Measurements from ENCODE around the gene LAMA5. TPM values are rescaled to one million over a fixed set of nuclear protein-coding genes. Genes with fewer than 3 reads are reported as not detected.

The LAMA5 gene
- total and polyA plus RNA-seq, 2 of the 8 experiments (the other 6 are each of a cell fraction or from before 2014, with no cell fraction given) = 34.4 to 225 TPM

- H3K4me3 ChIP-seq (ENCODE audit: extremely low read depth in 1 of 4, insufficient read depth in 2 of 4, low read depth in 3 of 4, low read length in 4 of 4) = no peak overlapping the region
- H4K8ac ChIP-seq (ENCODE audit: extremely low read depth, insufficient read depth, low read length) = peak overlapping the region; percentile 82
- no peak overlapping the region for H3K14ac ChIP-seq (ENCODE audit: insufficient read length)
- H3K79me1 ChIP-seq (ENCODE audit: low read depth, low read length) = peaks cover 28% of the 10 kb centered on the region
- H2BK12ac ChIP-seq (ENCODE audit: low read depth, low read length) = peak overlapping the region; percentile 84
- H3K27ac ChIP-seq (ENCODE audit: low read depth, low read length) = peak overlapping the region; percentile 48; the same call in 1 of the 2 replicates
- no peak for FAIRE-seq
- H4K91ac ChIP-seq (replicated peaks; ENCODE audit: insufficient read length, low read length) = peak overlapping the region; percentile 97
- H2BK5ac ChIP-seq (ENCODE audit: low read depth, low read length) = peak overlapping the region; percentile 76
- no peak overlapping the region; a peak in 1 of 7 replicates for H3K9ac ChIP-seq (replicated peaks in 1 of 4; ENCODE audit: extremely low read depth in 1 of 4, low read depth in 3 of 4, low read length in 3 of 4)
- 0 out of 2 replicates have a peak overlapping the region, but pooled peaks have one; percentile 72 for H2BK15ac ChIP-seq (ENCODE audit: low read length)
- H3K9me3 ChIP-seq (ENCODE audit: insufficient read depth in 2 of 2, low read depth in 1 of 2, low read length in 1 of 2) = no peaks in the 10 kb centered on the region
- 0 out of 2 replicates have a peak overlapping the region, but pooled peaks have one; percentile 90 for H2BK20ac ChIP-seq (ENCODE audit: low read length)
- 89% methylated on average over 10 of the region's 16 CpGs; no CpG with 5 or more reads in 1 of the 2 experiments for WGBS, 2 experiments (ENCODE audit: extremely low coverage in 1 of 2, insufficient coverage in 1 of 2, insufficient read length in 1 of 2, insufficient replicate concordance in 2 of 2, low coverage in 1 of 2, low lambda C conversion rate in 2 of 2, missing lambda C conversion rate in 1 of 2)
- no peak overlapping the region for H2AFZ ChIP-seq (ENCODE audit: low read length)
- peak in 1 of 2 experiments; percentile 46 for DNase-seq (ENCODE audit: low read depth in 1 of 2, low spot score in 2 of 2)
- peak overlapping the region; percentile 45; the same call in 1 of the 2 replicates for H2AK5ac ChIP-seq (ENCODE audit: low read depth, low read length)
- H2BK120ac ChIP-seq (replicated peaks; ENCODE audit: low read depth, low read length) = peak overlapping the region; percentile 33
- H3K36me3 ChIP-seq (ENCODE audit: control insufficient read depth in 2 of 4, insufficient read depth in 4 of 4, low read length in 3 of 4) = peaks cover 0 to 19% (median 2%) of the 10 kb centered on the region in 4 experiments; a peak in 3 of 8 replicates
- H3K4me1 ChIP-seq (replicated peaks in 1 of 4; ENCODE audit: control insufficient read depth in 3 of 4, insufficient read depth in 4 of 4, low read length in 3 of 4) = peaks cover 8 to 75% (median 64%) of the 10 kb centered on the region in 4 experiments
- no peak overlapping the region; the same call in 1 of the 2 replicates for H3K18ac ChIP-seq (ENCODE audit: extremely low read depth, low read length)
- CTCF ChIA-PET (ENCODE audit: partially characterized antibody) = interaction anchor here (0.9 to 3.5 kb wide), 6 partner anchors 10 to 58 kb away, joined by 3 to 15 read pairs (median 4); no protein-coding TSS in a partner anchor
- H4K20me1 ChIP-seq (replicated peaks in 1 of 2; ENCODE audit: control insufficient read depth in 1 of 2, insufficient read depth in 2 of 2, low read length in 2 of 2) = peaks cover 1 to 25% of the 10 kb centered on the region in 2 experiments
- H4K5ac ChIP-seq (ENCODE audit: insufficient read length, low read depth, low read length) = peak overlapping the region; percentile 44
- H3K4ac ChIP-seq (replicated peaks; ENCODE audit: insufficient read length, low read depth, low read length) = peak overlapping the region; percentile 74
- H3K79me2 ChIP-seq (ENCODE audit: control insufficient read depth in 1 of 2, insufficient read depth in 2 of 2, low read length in 2 of 2) = peaks cover 12 to 81% of the 10 kb centered on the region in 2 experiments; a peak in 3 of 4 replicates
- TF ChIP-seq CBX8 (IDR thresholded peaks at IDR 0.05; ENCODE audit: borderline replicate concordance, low read depth, low read length) (no peak), CTBP2 (IDR thresholded peaks at IDR 0.05; ENCODE audit: borderline replicate concordance, insufficient read depth, insufficient read length, low read length) (no peak), RNF2 (IDR thresholded peaks at IDR 0.05; ENCODE audit: borderline replicate concordance, low read depth, low read length, missing control alignments, poor library complexity, severe bottlenecking) (no peak), NANOG (IDR thresholded peaks at IDR 0.05; ENCODE audit: insufficient read depth, low read depth, low read length, poor library complexity, severe bottlenecking) (no peak), JUN (IDR thresholded peaks at IDR 0.05; ENCODE audit: low read depth, low read length) (no peak), BRCA1 (IDR thresholded peaks at IDR 0.05; ENCODE audit: low read depth, low read length) (no peak), KDM1A (IDR thresholded peaks at IDR 0.05; ENCODE audit: borderline replicate concordance, low read length) (no peak), GABPA (IDR thresholded peaks at IDR 0.05; ENCODE audit: borderline replicate concordance, insufficient read depth, low read length) (no peak), HDAC6 (IDR thresholded peaks at IDR 0.05; ENCODE audit: low read depth, low read length) (no peak)
- no peaks in the 10 kb centered on the region for H3K27me3 ChIP-seq (replicated peaks in 1 of 4; ENCODE audit: control insufficient read depth in 3 of 4, extremely low read depth in 1 of 4, insufficient read depth in 3 of 4, low read length in 3 of 4)
- POLR2A ChIA-PET (ENCODE audit: partially characterized antibody) = interaction anchor here (0.9 to 10.4 kb wide), 15 partner anchors 6 to 57 kb away, joined by 3 to 114 read pairs (median 3); partner anchors contain the start of genes ADRM1, CABLES2, LAMA5 and RPS21
- H3K23ac ChIP-seq (ENCODE audit: insufficient read length) = no peak overlapping the region
- H3K56ac ChIP-seq (replicated peaks; ENCODE audit: insufficient read length, low read depth, low read length) = no peak overlapping the region
- peaks cover 2% of the 10 kb centered on the region; the same call in 1 of the 2 replicates for H3K23me2 ChIP-seq (ENCODE audit: low read depth, low read length)
- H3K4me2 ChIP-seq (ENCODE audit: insufficient read depth in 1 of 2, low read depth in 2 of 2, low read length in 2 of 2) = no peak overlapping the region
Measured at GRCh38 chr20:62359043-62359490, 8.0 kb downstream of the LAMA5 start.

Data from H1 (cell line).